ENCODE measurements around the gene CALM3. TPM values are rescaled to one million over a fixed set of nuclear protein-coding genes. Genes with fewer than 3 reads are reported as not detected.

The CALM3 gene
- polyA plus RNA-seq, 6 donors from 2014 or later = 106 to 118 (median 112) TPM

GRCh38 chr19:46603195-46603637, 2.1 kb downstream of the CALM3 start:
- H3K4me1 Mint-ChIP-seq = peaks cover 27 to 37% (median 35%) of the 10 kb centered on the region in 3 donors
- no peak for DNase-seq

GRCh38 chr19:46603752-46604231, 2.7 kb downstream of the CALM3 start:
- H3K36me3 Mint-ChIP-seq = peaks cover 15 to 28% of the 10 kb centered on the region in 2 donors
- H3K27ac Mint-ChIP-seq = peak overlapping the region in 2 of 6 donors; percentile 85 to 100
- H3K4me3 Mint-ChIP-seq = peak overlapping the region in 6 of 8 donors; percentile 70 to 100 (median 98)
- H3K9me3 Mint-ChIP-seq = peaks cover 0 to 5% (median 3%) of the 10 kb centered on the region in 7 donors
- peaks cover 27 to 37% (median 35%) of the 10 kb centered on the region in 3 donors for H3K4me1 Mint-ChIP-seq
- no peaks in the 10 kb centered on the region for H3K27me3 Mint-ChIP-seq
- DNase-seq (no peak), ATAC-seq (ENCODE audit: low read depth in 2 of 2) (no peak)

More at GRCh38 chr19:46603195-46603637, 2.1 kb downstream of the CALM3 start:
- ATAC-seq (ENCODE audit: low read depth in 2 of 2) = no peak
- Mint-ChIP-seq H3K9me3 (peaks cover 5 to 10% (median 9%) of the 10 kb centered on the region in 7 donors), H3K27me3 (no peaks in the 10 kb centered on the region), H3K36me3 (peaks cover 13 to 28% of the 10 kb centered on the region in 2 donors), H3K27ac (peak overlapping the region in 4 of 6 donors; percentile 6 to 100 (median 66)), H3K4me3 (peak overlapping the region; percentile 56 to 100 (median 98))

GRCh38 chr19:46604781-46605355, 3.7 kb downstream of the CALM3 start:
- Mint-ChIP-seq H3K27ac (no peak overlapping the region), H3K4me3 (peak overlapping the region in 2 of 8 donors; percentile 57 to 65), H3K36me3 (peaks cover 21 to 37% of the 10 kb centered on the region in 2 donors)

GRCh38 chr19:46605356-46605821, 4.3 kb downstream of the CALM3 start:
- peaks cover 30 to 36% (median 34%) of the 10 kb centered on the region in 3 donors for H3K4me1 Mint-ChIP-seq
- peak overlapping the region in 3 of 8 donors; percentile 10 to 69 (median 57) for H3K4me3 Mint-ChIP-seq
- no peak overlapping the region for H3K27ac Mint-ChIP-seq
- H3K27me3 Mint-ChIP-seq = no peaks in the 10 kb centered on the region
- ATAC-seq (ENCODE audit: low read depth in 2 of 2) (no peak), DNase-seq (no peak)
- peaks cover 21 to 42% of the 10 kb centered on the region in 2 donors for H3K36me3 Mint-ChIP-seq
- H3K9me3 Mint-ChIP-seq = peaks cover 0 to 2% (median 0%) of the 10 kb centered on the region in 7 donors

More at GRCh38 chr19:46604781-46605355, 3.7 kb downstream of the CALM3 start:
- DNase-seq = no peak
- no peak for ATAC-seq (ENCODE audit: low read depth in 2 of 2)
- Mint-ChIP-seq H3K9me3 (peaks cover 0 to 4% (median 0%) of the 10 kb centered on the region in 7 donors), H3K27me3 (no peaks in the 10 kb centered on the region), H3K4me1 (peaks cover 27 to 37% (median 36%) of the 10 kb centered on the region in 3 donors)

- H3K27me3 Mint-ChIP-seq = no peaks in the 10 kb centered on the region
- peaks cover 31 to 39% (median 36%) of the 10 kb centered on the region in 3 donors for H3K4me1 Mint-ChIP-seq
- DNase-seq (no peak), ATAC-seq (ENCODE audit: low read depth in 2 of 2) (no peak)
- peak overlapping the region in 2 of 8 donors; percentile 57 to 69 for H3K4me3 Mint-ChIP-seq
- peaks cover 21 to 43% of the 10 kb centered on the region in 2 donors for H3K36me3 Mint-ChIP-seq
- H3K9me3 Mint-ChIP-seq = no peaks in the 10 kb centered on the region
- no peak overlapping the region for H3K27ac Mint-ChIP-seq
Observed at GRCh38 chr19:46606019-46606418, 4.9 kb downstream of the CALM3 start.

GRCh38 chr19:46606681-46607447, 5.7 kb downstream of the CALM3 start:
- peak overlapping the region in 2 of 8 donors; percentile 20 to 69 for H3K4me3 Mint-ChIP-seq
- DNase-seq = no peak
- peaks cover 34 to 44% (median 39%) of the 10 kb centered on the region in 3 donors for H3K4me1 Mint-ChIP-seq
- no peaks in the 10 kb centered on the region for H3K9me3 Mint-ChIP-seq
- peaks cover 21 to 43% of the 10 kb centered on the region in 2 donors for H3K36me3 Mint-ChIP-seq
- peak overlapping the region in 1 of 6 donors; percentile 33 for H3K27ac Mint-ChIP-seq
- no peaks in the 10 kb centered on the region for H3K27me3 Mint-ChIP-seq
- no peak for ATAC-seq (ENCODE audit: low read depth in 2 of 2)

GRCh38 chr19:46607448-46607841, 6.3 kb downstream of the CALM3 start:
- H3K4me3 Mint-ChIP-seq = no peak overlapping the region
- ATAC-seq (ENCODE audit: low read depth in 2 of 2) (no peak), DNase-seq (no peak)
- no peaks in the 10 kb centered on the region for H3K9me3 Mint-ChIP-seq
- peak overlapping the region in 2 of 6 donors; percentile 33 to 75 for H3K27ac Mint-ChIP-seq
- peaks cover 21 to 43% of the 10 kb centered on the region in 2 donors for H3K36me3 Mint-ChIP-seq
- no peaks in the 10 kb centered on the region for H3K27me3 Mint-ChIP-seq
- H3K4me1 Mint-ChIP-seq = peaks cover 32 to 44% (median 39%) of the 10 kb centered on the region in 3 donors

- Mint-ChIP-seq H3K4me1 (peaks cover 29 to 44% (median 33%) of the 10 kb centered on the region in 3 donors), H3K27me3 (no peaks in the 10 kb centered on the region)
Observed at GRCh38 chr19:46608178-46608577, 7.0 kb downstream of the CALM3 start.

GRCh38 chr19:46608581-46609345, 7.6 kb downstream of the CALM3 start:
- H3K27me3 Mint-ChIP-seq = no peaks in the 10 kb centered on the region
- H3K36me3 Mint-ChIP-seq = peaks cover 21 to 43% of the 10 kb centered on the region in 2 donors
- DNase-seq (no peak), ATAC-seq (ENCODE audit: low read depth in 2 of 2) (no peak)
- no peak overlapping the region for H3K4me3 Mint-ChIP-seq
- peaks cover 24 to 43% (median 32%) of the 10 kb centered on the region in 3 donors for H3K4me1 Mint-ChIP-seq
- H3K9me3 Mint-ChIP-seq = no peaks in the 10 kb centered on the region
- no peak overlapping the region for H3K27ac Mint-ChIP-seq

More at GRCh38 chr19:46608178-46608577, 7.0 kb downstream of the CALM3 start:
- DNase-seq (no peak), ATAC-seq (ENCODE audit: low read depth in 2 of 2) (no peak)
- peaks cover 21 to 43% of the 10 kb centered on the region in 2 donors for H3K36me3 Mint-ChIP-seq
- no peaks in the 10 kb centered on the region for H3K9me3 Mint-ChIP-seq
- H3K4me3 Mint-ChIP-seq = no peak overlapping the region
- no peak overlapping the region for H3K27ac Mint-ChIP-seq

GRCh38 chr19:46609511-46610412, 8.6 kb downstream of the CALM3 start:
- no peak for DNase-seq
- H3K4me3 Mint-ChIP-seq = no peak overlapping the region

GRCh38 chr19:46610413-46610775, 9.3 kb downstream of the CALM3 start:
- Mint-ChIP-seq H3K27me3 (no peaks in the 10 kb centered on the region), H3K27ac (peak overlapping the region in 2 of 6 donors; percentile 73 to 78), H3K9me3 (no peaks in the 10 kb centered on the region), H3K4me3 (peak overlapping the region in 3 of 8 donors; percentile 39 to 50 (median 47)), H3K36me3 (peaks cover 21 to 43% of the 10 kb centered on the region in 2 donors), H3K4me1 (peaks cover 30 to 54% (median 41%) of the 10 kb centered on the region in 3 donors)
- ATAC-seq (ENCODE audit: low read depth in 2 of 2) (no peak), DNase-seq (no peak)

More at GRCh38 chr19:46609511-46610412, 8.6 kb downstream of the CALM3 start:
- no peaks in the 10 kb centered on the region for H3K27me3 Mint-ChIP-seq
- H3K9me3 Mint-ChIP-seq = no peaks in the 10 kb centered on the region
- ATAC-seq (ENCODE audit: low read depth in 2 of 2) = no peak
- H3K4me1 Mint-ChIP-seq = peaks cover 30 to 53% (median 41%) of the 10 kb centered on the region in 3 donors
- peak overlapping the region in 1 of 6 donors; percentile 36 for H3K27ac Mint-ChIP-seq
- H3K36me3 Mint-ChIP-seq = peaks cover 21 to 43% of the 10 kb centered on the region in 2 donors

Measured in naive B cell (primary cell).